ENCODE measurements around the gene ADAMTS12. TPM values are rescaled to one million over a fixed set of nuclear protein-coding genes. Genes with fewer than 3 reads are reported as not detected.

The ADAMTS12 gene
- polyA plus RNA-seq, 1 of the 3 experiments (the other 2 are of a cell fraction), result 2.5 TPM

DNA sequence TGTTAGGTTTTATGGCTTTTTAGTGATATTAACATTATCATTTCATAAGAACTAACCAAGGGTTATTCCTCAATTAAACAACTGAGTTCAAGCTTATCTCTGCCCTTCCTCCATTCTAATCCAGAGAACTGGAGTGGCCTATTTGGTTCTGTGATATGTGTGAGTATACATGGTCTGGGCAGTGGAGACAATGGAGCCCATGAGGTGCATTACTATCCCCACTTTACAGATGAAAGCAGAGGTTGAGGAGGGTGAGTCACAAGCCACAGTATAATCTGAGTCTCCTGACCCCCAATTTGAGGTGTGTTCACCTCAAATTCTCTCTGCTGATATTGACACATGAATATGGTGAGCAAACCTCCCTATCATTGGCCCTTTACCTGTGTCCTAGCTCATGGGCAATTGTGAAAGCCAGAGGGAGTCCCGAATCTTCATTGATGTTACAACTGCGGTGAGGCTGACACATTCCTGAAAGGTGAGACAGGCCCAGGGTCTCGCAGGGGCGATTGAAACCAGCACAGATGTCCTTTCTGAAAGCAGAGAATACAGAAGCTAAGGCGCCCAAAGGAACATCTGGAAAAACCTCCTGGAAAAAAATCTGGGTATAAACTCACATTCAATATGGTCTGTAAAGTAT lies 233.9 kb downstream of the ADAMTS12 start:
- Histone ChIP-seq H3K9me2 (no peaks in the 10 kb centered on the region), H3K4me2 (no peak overlapping the region), H3K4me3 (ENCODE audit: low read depth in 2 of 2, low read length in 1 of 2) (no peak overlapping the region), H3K4me1 (ENCODE audit: control insufficient read depth in 1 of 2, insufficient read depth in 2 of 2, low read depth in 1 of 2, low read length in 1 of 2) (no peaks in the 10 kb centered on the region), H3K36me3 (replicated peaks in 1 of 2; ENCODE audit: control insufficient read depth in 1 of 2, insufficient read depth in 2 of 2, low read length in 1 of 2) (no peaks in the 10 kb centered on the region), H3K27ac (ENCODE audit: low read depth in 2 of 2, low read length in 1 of 2) (no peak overlapping the region), H3F3A (replicated peaks; ENCODE audit: insufficient read depth) (no peaks in the 10 kb centered on the region), H3K27me3 (ENCODE audit: insufficient read depth) (no peaks in the 10 kb centered on the region), H3K79me2 (ENCODE audit: insufficient read depth) (no peaks in the 10 kb centered on the region), H3K9ac (no peak overlapping the region), H4K20me1 (ENCODE audit: insufficient read depth) (no peaks in the 10 kb centered on the region), H2AFZ (ENCODE audit: low read depth) (no peak overlapping the region), H3K9me3 (no peaks in the 10 kb centered on the region)
- POLR2A ChIA-PET, result no interaction called here
- TF ChIP-seq NFIC (IDR thresholded peaks at IDR 0.05; ENCODE audit: borderline replicate concordance) (no peak), TCF12 (IDR thresholded peaks at IDR 0.05) (no peak), TAF1 (IDR thresholded peaks at IDR 0.05; ENCODE audit: borderline replicate concordance, low read depth, low read length) (no peak), SIN3A (IDR thresholded peaks at IDR 0.05; ENCODE audit: borderline replicate concordance, low read depth, low read length) (no peak), EZH2phosphoT487 (IDR thresholded peaks at IDR 0.05; ENCODE audit: borderline replicate concordance, low read depth) (no peak)
- WGBS (ENCODE audit: low lambda C conversion rate), result 25% methylated on average over 5 of the region's 5 CpGs
- CTCF ChIA-PET, result no interaction called here
- DNase-seq, result no peak

DNA sequence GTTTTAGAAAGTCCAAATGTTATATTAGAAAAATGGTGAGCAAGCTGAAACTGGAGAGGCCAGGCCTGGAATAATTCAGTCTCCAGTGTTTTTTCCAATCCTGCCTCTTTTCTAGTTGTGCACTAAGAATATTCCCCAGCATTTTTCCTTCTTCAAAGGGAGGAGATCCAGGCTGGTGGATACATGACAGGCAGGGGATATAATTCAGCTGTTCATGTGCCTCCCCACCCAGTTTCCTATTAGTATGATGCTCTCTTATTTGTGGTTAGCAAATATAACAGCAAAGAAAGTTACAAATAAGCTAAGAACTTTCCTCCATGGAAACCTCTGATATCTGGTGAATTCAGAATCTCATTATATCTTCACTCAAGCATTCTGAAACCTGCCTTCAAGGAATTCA lies 234.6 kb downstream of the ADAMTS12 start:
- Histone ChIP-seq H3K27ac (ENCODE audit: low read depth in 2 of 2, low read length in 1 of 2) (no peak overlapping the region), H3K4me2 (no peak overlapping the region), H3F3A (replicated peaks; ENCODE audit: insufficient read depth) (no peaks in the 10 kb centered on the region), H3K4me3 (ENCODE audit: low read depth in 2 of 2, low read length in 1 of 2) (no peak overlapping the region), H4K20me1 (ENCODE audit: insufficient read depth) (no peaks in the 10 kb centered on the region), H3K9me2 (no peaks in the 10 kb centered on the region), H2AFZ (ENCODE audit: low read depth) (no peak overlapping the region), H3K9ac (no peak overlapping the region), H3K9me3 (no peaks in the 10 kb centered on the region), H3K27me3 (ENCODE audit: insufficient read depth) (no peaks in the 10 kb centered on the region), H3K4me1 (ENCODE audit: control insufficient read depth in 1 of 2, insufficient read depth in 2 of 2, low read depth in 1 of 2, low read length in 1 of 2) (no peaks in the 10 kb centered on the region), H3K36me3 (replicated peaks in 1 of 2; ENCODE audit: control insufficient read depth in 1 of 2, insufficient read depth in 2 of 2, low read length in 1 of 2) (no peaks in the 10 kb centered on the region), H3K79me2 (ENCODE audit: insufficient read depth) (no peaks in the 10 kb centered on the region)
- no peak for DNase-seq
- POLR2A ChIA-PET, result no interaction called here
- no peak for TF ChIP-seq GATA2 (CRISPR knock-in tag; IDR thresholded peaks at IDR 0.05)
- TF ChIP-seq POLR2AphosphoS5 (IDR thresholded peaks at IDR 0.05; ENCODE audit: low read depth, low read length), result no peak
- TF ChIP-seq FOSL2 (IDR thresholded peaks at IDR 0.05; ENCODE audit: borderline replicate concordance, low read depth), result no peak
- no peak for TF ChIP-seq RAD21 (IDR thresholded peaks at IDR 0.05; ENCODE audit: low read length)
- no peak for TF ChIP-seq TEAD4 (IDR thresholded peaks at IDR 0.05; ENCODE audit: borderline replicate concordance, insufficient read depth)
- no peak for TF ChIP-seq FOXJ3 (CRISPR knock-in tag; IDR thresholded peaks at IDR 0.05)
- no peak for TF ChIP-seq SIN3A (IDR thresholded peaks at IDR 0.05; ENCODE audit: borderline replicate concordance, low read depth, low read length)
- no peak for TF ChIP-seq NFIC (IDR thresholded peaks at IDR 0.05; ENCODE audit: borderline replicate concordance)
- no peak for TF ChIP-seq TAF1 (IDR thresholded peaks at IDR 0.05; ENCODE audit: borderline replicate concordance, low read depth, low read length)
- TF ChIP-seq, protein P1, sequence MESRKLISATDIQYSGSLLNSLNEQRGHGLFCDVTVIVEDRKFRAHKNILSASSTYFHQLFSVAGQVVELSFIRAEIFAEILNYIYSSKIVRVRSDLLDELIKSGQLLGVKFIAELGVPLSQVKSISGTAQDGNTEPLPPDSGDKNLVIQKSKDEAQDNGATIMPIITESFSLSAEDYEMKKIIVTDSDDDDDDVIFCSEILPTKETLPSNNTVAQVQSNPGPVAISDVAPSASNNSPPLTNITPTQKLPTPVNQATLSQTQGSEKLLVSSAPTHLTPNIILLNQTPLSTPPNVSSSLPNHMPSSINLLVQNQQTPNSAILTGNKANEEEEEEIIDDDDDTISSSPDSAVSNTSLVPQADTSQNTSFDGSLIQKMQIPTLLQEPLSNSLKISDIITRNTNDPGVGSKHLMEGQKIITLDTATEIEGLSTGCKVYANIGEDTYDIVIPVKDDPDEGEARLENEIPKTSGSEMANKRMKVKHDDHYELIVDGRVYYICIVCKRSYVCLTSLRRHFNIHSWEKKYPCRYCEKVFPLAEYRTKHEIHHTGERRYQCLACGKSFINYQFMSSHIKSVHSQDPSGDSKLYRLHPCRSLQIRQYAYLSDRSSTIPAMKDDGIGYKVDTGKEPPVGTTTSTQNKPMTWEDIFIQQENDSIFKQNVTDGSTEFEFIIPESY (IDR thresholded peaks at IDR 0.05; ENCODE audit: borderline replicate concordance, low read depth), result no peak
- no peak for TF ChIP-seq JUND (IDR thresholded peaks at IDR 0.05)
- no peak for TF ChIP-seq MEF2A (IDR thresholded peaks at IDR 0.05; ENCODE audit: borderline replicate concordance, low read depth)
- TF ChIP-seq RXRA (IDR thresholded peaks at IDR 0.05; ENCODE audit: borderline replicate concordance, low read depth), result no peak
- TF ChIP-seq, protein P2, sequence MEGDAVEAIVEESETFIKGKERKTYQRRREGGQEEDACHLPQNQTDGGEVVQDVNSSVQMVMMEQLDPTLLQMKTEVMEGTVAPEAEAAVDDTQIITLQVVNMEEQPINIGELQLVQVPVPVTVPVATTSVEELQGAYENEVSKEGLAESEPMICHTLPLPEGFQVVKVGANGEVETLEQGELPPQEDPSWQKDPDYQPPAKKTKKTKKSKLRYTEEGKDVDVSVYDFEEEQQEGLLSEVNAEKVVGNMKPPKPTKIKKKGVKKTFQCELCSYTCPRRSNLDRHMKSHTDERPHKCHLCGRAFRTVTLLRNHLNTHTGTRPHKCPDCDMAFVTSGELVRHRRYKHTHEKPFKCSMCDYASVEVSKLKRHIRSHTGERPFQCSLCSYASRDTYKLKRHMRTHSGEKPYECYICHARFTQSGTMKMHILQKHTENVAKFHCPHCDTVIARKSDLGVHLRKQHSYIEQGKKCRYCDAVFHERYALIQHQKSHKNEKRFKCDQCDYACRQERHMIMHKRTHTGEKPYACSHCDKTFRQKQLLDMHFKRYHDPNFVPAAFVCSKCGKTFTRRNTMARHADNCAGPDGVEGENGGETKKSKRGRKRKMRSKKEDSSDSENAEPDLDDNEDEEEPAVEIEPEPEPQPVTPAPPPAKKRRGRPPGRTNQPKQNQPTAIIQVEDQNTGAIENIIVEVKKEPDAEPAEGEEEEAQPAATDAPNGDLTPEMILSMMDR (IDR thresholded peaks at IDR 0.05), result no peak
- TF ChIP-seq MXI1 (IDR thresholded peaks at IDR 0.05; ENCODE audit: low read depth, low read length), result no peak
- CTCF ChIA-PET, result no interaction called here

All from SK-N-SH (cell line).